ENCODE results near the gene MAMDC2.

Gene MAMDC2

DNA sequence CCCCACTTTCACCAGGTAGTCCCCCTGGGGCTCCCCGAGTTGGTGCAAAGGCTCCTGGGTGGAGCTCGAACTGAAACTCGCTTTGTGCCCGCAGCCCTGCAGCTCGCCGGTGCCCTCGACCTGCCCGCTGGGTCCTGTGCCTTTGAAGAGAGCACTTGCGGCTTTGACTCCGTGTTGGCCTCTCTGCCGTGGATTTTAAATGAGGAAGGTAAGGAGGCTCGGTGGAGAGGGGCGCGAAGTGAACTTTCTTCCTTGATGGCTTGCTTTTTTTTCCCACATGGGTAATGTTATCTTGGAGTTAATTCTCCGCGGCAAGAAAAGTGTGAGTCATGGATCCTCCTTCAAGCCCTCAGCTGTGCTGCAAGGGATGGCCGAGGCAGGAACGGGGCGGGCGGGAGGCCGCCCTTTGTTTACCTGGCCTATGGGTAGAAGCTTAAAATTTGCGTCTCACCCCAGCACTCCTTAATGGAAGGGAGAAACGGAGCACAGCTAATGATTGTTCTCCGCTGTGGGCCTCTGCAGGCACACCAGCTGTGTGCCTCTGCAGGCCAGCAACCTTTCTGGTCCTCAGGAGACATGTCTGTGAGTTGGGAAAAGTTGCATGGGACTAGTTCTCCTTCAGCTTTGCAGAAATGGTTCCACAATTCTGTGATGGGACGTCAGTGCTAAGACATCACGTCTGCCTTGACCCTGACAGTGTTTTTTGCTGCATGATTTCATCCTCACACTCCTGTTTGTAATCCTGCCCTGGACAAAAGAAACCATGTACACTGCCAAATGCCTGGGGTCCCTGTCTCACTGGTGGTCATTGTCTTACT, 1.1 kb downstream of the MAMDC2 start:
- no peak for ATAC-seq
- TF ChIP-seq TOX (CRISPR knock-in tag; IDR thresholded peaks at IDR 0.05; ENCODE audit: borderline replicate concordance) (no peak), ARNTL (CRISPR knock-in tag; IDR thresholded peaks at IDR 0.05; ENCODE audit: borderline replicate concordance, low read depth) (no peak), RARB (CRISPR knock-in tag; IDR thresholded peaks at IDR 0.05) (no peak), ZFP30 (CRISPR knock-in tag; IDR thresholded peaks at IDR 0.05) (no peak), SNAI2 (CRISPR knock-in tag; IDR thresholded peaks at IDR 0.05) (no peak), PATZ1 (CRISPR knock-in tag; IDR thresholded peaks at IDR 0.05; ENCODE audit: borderline replicate concordance) (no peak), ZNF565 (CRISPR knock-in tag; conservative IDR thresholded peaks at IDR 0.05; ENCODE audit: low read depth) (no peak), BACH2 (CRISPR knock-in tag; IDR thresholded peaks at IDR 0.05; ENCODE audit: borderline replicate concordance) (no peak), ISL1 (CRISPR knock-in tag; IDR thresholded peaks at IDR 0.05) (no peak), CSRNP3 (CRISPR knock-in tag; IDR thresholded peaks at IDR 0.05) (no peak), ZC3H10 (CRISPR knock-in tag; IDR thresholded peaks at IDR 0.05) (no peak), PPARA (CRISPR knock-in tag; IDR thresholded peaks at IDR 0.05; ENCODE audit: borderline replicate concordance) (no peak), OSR1 (CRISPR knock-in tag; IDR thresholded peaks at IDR 0.05) (no peak), CSDC2 (CRISPR knock-in tag; IDR thresholded peaks at IDR 0.05) (no peak), ZNF8 (CRISPR knock-in tag; IDR thresholded peaks at IDR 0.05) (no peak), TSHZ2 (CRISPR knock-in tag; IDR thresholded peaks at IDR 0.05) (no peak)
- TF ChIP-seq, protein P1, sequence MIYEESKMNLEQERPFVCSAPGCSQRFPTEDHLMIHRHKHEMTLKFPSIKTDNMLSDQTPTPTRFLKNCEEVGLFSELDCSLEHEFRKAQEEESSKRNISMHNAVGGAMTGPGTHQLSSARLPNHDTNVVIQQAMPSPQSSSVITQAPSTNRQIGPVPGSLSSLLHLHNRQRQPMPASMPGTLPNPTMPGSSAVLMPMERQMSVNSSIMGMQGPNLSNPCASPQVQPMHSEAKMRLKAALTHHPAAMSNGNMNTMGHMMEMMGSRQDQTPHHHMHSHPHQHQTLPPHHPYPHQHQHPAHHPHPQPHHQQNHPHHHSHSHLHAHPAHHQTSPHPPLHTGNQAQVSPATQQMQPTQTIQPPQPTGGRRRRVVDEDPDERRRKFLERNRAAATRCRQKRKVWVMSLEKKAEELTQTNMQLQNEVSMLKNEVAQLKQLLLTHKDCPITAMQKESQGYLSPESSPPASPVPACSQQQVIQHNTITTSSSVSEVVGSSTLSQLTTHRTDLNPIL (CRISPR knock-in tag; IDR thresholded peaks at IDR 0.05; ENCODE audit: low read depth): no peak

- no peak for ATAC-seq
- no peak for TF ChIP-seq ZNF8 (CRISPR knock-in tag; IDR thresholded peaks at IDR 0.05)
- no peak for TF ChIP-seq GLIS3 (CRISPR knock-in tag; IDR thresholded peaks at IDR 0.05)
- no peak for TF ChIP-seq OSR1 (CRISPR knock-in tag; IDR thresholded peaks at IDR 0.05)
- no peak for TF ChIP-seq BACH2 (CRISPR knock-in tag; IDR thresholded peaks at IDR 0.05; ENCODE audit: borderline replicate concordance)
- TF ChIP-seq SNAI2 (CRISPR knock-in tag; IDR thresholded peaks at IDR 0.05): no peak
- no peak for TF ChIP-seq RARB (CRISPR knock-in tag; IDR thresholded peaks at IDR 0.05)
- TF ChIP-seq POU6F1 (CRISPR knock-in tag; IDR thresholded peaks at IDR 0.05; ENCODE audit: borderline replicate concordance, low read depth): no peak
- TF ChIP-seq ZNF565 (CRISPR knock-in tag; conservative IDR thresholded peaks at IDR 0.05; ENCODE audit: low read depth): no peak
These were observed 1.8 kb downstream of the MAMDC2 start for GRCh38 chr9:70045452-70045851.

Data from SK-N-SH treated with all-trans-retinoic acid at 6 μM for 48 hours (cell line).